ENCODE measurements around the gene EFCAB6. TPM values are rescaled to one million over a fixed set of nuclear protein-coding genes. Genes with fewer than 3 reads are reported as not detected.
A peak's percentile ranks its signal among the peaks of the same experiment; 100 is the strongest.

EFCAB6 gene
- total and polyA plus RNA-seq, 7 experiments from 2014 or later, result 0.08 to 1.4 (median 0.39) TPM; not detected in 1

- no peaks in the 10 kb centered on the region for H3K9me3 ChIP-seq (ENCODE audit: control insufficient read depth in 2 of 3, low read length in 3 of 3)
- POLR2A ChIA-PET, result no interaction called here
- no peak for ATAC-seq
- Mint-ChIP-seq H3K27ac (no peak overlapping the region), H3K4me3 (no peak overlapping the region), H3K27me3 (peaks cover 0 to 10% (median 7%) of the 10 kb centered on the region in 5 donors), H3K36me3 (no peaks in the 10 kb centered on the region), H3K9me3 (no peaks in the 10 kb centered on the region), H3K4me1 (peaks cover 0 to 4% (median 0%) of the 10 kb centered on the region in 7 donors)
- H3K36me3 ChIP-seq (ENCODE audit: control insufficient read depth in 2 of 3, insufficient read depth in 3 of 3, low read length in 3 of 3), result no peaks in the 10 kb centered on the region
- CTCF ChIA-PET, result no interaction called here
- no peak overlapping the region for H3K27ac ChIP-seq (ENCODE audit: low read depth, low read length)
- H3K4me1 ChIP-seq (ENCODE audit: control insufficient read depth in 2 of 2, insufficient read depth in 2 of 2, low read length in 2 of 2), result no peaks in the 10 kb centered on the region
- no peak overlapping the region for H3K4me3 ChIP-seq (ENCODE audit: low read length)
- DNase-seq, result no peak
- H3K27me3 ChIP-seq (ENCODE audit: control insufficient read depth in 2 of 2, insufficient read depth in 2 of 2, low read length in 2 of 2), result no peaks in the 10 kb centered on the region
- intact Hi-C loops (cut with micrococcal nuclease), result no loop called here
These were observed 23.6 kb upstream of the EFCAB6 start for GRCh38 chr22:43835736-43836135.

- no peak overlapping the region for H3K4me3 ChIP-seq (ENCODE audit: low read length)
- CTCF ChIA-PET, result no interaction called here
- peaks cover 0 to 4% (median 0%) of the 10 kb centered on the region in 7 donors for H3K4me1 Mint-ChIP-seq
- intact Hi-C loops (cut with micrococcal nuclease), result no loop called here
- no peaks in the 10 kb centered on the region for H3K36me3 Mint-ChIP-seq
- no peak overlapping the region for H3K4me3 Mint-ChIP-seq
- DNase-seq, result no peak
- no peaks in the 10 kb centered on the region for H3K27me3 ChIP-seq (ENCODE audit: control insufficient read depth in 2 of 2, insufficient read depth in 2 of 2, low read length in 2 of 2)
- no peaks in the 10 kb centered on the region for H3K4me1 ChIP-seq (ENCODE audit: control insufficient read depth in 2 of 2, insufficient read depth in 2 of 2, low read length in 2 of 2)
- no peaks in the 10 kb centered on the region for H3K9me3 ChIP-seq (ENCODE audit: control insufficient read depth in 2 of 3, low read length in 3 of 3)
- no peaks in the 10 kb centered on the region for H3K9me3 Mint-ChIP-seq
- no peak for ATAC-seq
- no peak overlapping the region for H3K27ac ChIP-seq (ENCODE audit: low read depth, low read length)
- no peak overlapping the region for H3K27ac Mint-ChIP-seq
- H3K27me3 Mint-ChIP-seq, result peaks cover 0 to 10% (median 7%) of the 10 kb centered on the region in 5 donors
- H3K36me3 ChIP-seq (ENCODE audit: control insufficient read depth in 2 of 3, insufficient read depth in 3 of 3, low read length in 3 of 3), result no peaks in the 10 kb centered on the region
- POLR2A ChIA-PET, result no interaction called here
These were observed 23.1 kb upstream of the EFCAB6 start for GRCh38 chr22:43835166-43835565.

- no peak overlapping the region for H3K4me3 ChIP-seq (ENCODE audit: low read length)
- H3K4me1 ChIP-seq (ENCODE audit: control insufficient read depth in 2 of 2, insufficient read depth in 2 of 2, low read length in 2 of 2), result no peaks in the 10 kb centered on the region
- no peaks in the 10 kb centered on the region for H3K9me3 ChIP-seq (ENCODE audit: control insufficient read depth in 2 of 3, low read length in 3 of 3)
- Mint-ChIP-seq H3K27ac (no peak overlapping the region), H3K4me1 (peaks cover 0 to 2% (median 0%) of the 10 kb centered on the region in 7 donors), H3K4me3 (no peak overlapping the region), H3K36me3 (no peaks in the 10 kb centered on the region), H3K27me3 (peaks cover 0 to 10% (median 7%) of the 10 kb centered on the region in 5 donors), H3K9me3 (no peaks in the 10 kb centered on the region)
- H3K27ac ChIP-seq (ENCODE audit: low read depth, low read length), result no peak overlapping the region
- H3K27me3 ChIP-seq (ENCODE audit: control insufficient read depth in 2 of 2, insufficient read depth in 2 of 2, low read length in 2 of 2), result no peaks in the 10 kb centered on the region
- no peak for ATAC-seq
- no peak for DNase-seq
- no peaks in the 10 kb centered on the region for H3K36me3 ChIP-seq (ENCODE audit: control insufficient read depth in 2 of 3, insufficient read depth in 3 of 3, low read length in 3 of 3)
- intact Hi-C loops (cut with micrococcal nuclease), result no loop called here
- CTCF ChIA-PET, result no interaction called here
- POLR2A ChIA-PET, result no interaction called here
These were observed 21.5 kb upstream of the EFCAB6 start for GRCh38 chr22:43833286-43834240.

GRCh38 chr22:43832393-43833265 is 20.5 kb upstream of the EFCAB6 start:
- Mint-ChIP-seq H3K9me3 (no peaks in the 10 kb centered on the region), H3K27ac (no peak overlapping the region)

GRCh38 chr22:43831561-43832392 is 19.7 kb upstream of the EFCAB6 start:
- ChIA-PET POLR2A (no interaction called here), CTCF (no interaction called here)
- H3K9me3 ChIP-seq (ENCODE audit: control insufficient read depth in 2 of 3, low read length in 3 of 3), result no peaks in the 10 kb centered on the region
- H3K27ac Mint-ChIP-seq, result no peak overlapping the region
- no peaks in the 10 kb centered on the region for H3K36me3 Mint-ChIP-seq
- no peaks in the 10 kb centered on the region for H3K36me3 ChIP-seq (ENCODE audit: control insufficient read depth in 2 of 3, insufficient read depth in 3 of 3, low read length in 3 of 3)
- no peak for DNase-seq
- no peak for ATAC-seq
- intact Hi-C loops (cut with micrococcal nuclease), result no loop called here
- H3K27me3 Mint-ChIP-seq, result peaks cover 0 to 11% (median 8%) of the 10 kb centered on the region in 5 donors
- H3K27ac ChIP-seq (ENCODE audit: low read depth, low read length), result no peak overlapping the region
- H3K4me1 ChIP-seq (ENCODE audit: control insufficient read depth in 2 of 2, insufficient read depth in 2 of 2, low read length in 2 of 2), result no peaks in the 10 kb centered on the region
- no peak overlapping the region for H3K4me3 ChIP-seq (ENCODE audit: low read length)
- no peaks in the 10 kb centered on the region for H3K27me3 ChIP-seq (ENCODE audit: control insufficient read depth in 2 of 2, insufficient read depth in 2 of 2, low read length in 2 of 2)
- no peak overlapping the region for H3K4me3 Mint-ChIP-seq
- no peaks in the 10 kb centered on the region for H3K9me3 Mint-ChIP-seq
- peaks cover 0 to 2% (median 0%) of the 10 kb centered on the region in 7 donors for H3K4me1 Mint-ChIP-seq

More at GRCh38 chr22:43832393-43833265, 20.5 kb upstream of the EFCAB6 start:
- no peak overlapping the region for H3K4me3 Mint-ChIP-seq
- Histone ChIP-seq H3K36me3 (ENCODE audit: control insufficient read depth in 2 of 3, insufficient read depth in 3 of 3, low read length in 3 of 3) (no peaks in the 10 kb centered on the region), H3K27me3 (ENCODE audit: control insufficient read depth in 2 of 2, insufficient read depth in 2 of 2, low read length in 2 of 2) (no peaks in the 10 kb centered on the region), H3K27ac (ENCODE audit: low read depth, low read length) (no peak overlapping the region), H3K9me3 (ENCODE audit: control insufficient read depth in 2 of 3, low read length in 3 of 3) (no peaks in the 10 kb centered on the region), H3K4me1 (ENCODE audit: control insufficient read depth in 2 of 2, insufficient read depth in 2 of 2, low read length in 2 of 2) (no peaks in the 10 kb centered on the region), H3K4me3 (ENCODE audit: low read length) (no peak overlapping the region)
- CTCF ChIA-PET, result no interaction called here
- POLR2A ChIA-PET, result no interaction called here
- intact Hi-C loops (cut with micrococcal nuclease), result no loop called here
- ATAC-seq (peak; percentile 20), DNase-seq (no peak)
- H3K27me3 Mint-ChIP-seq, result peaks cover 0 to 10% (median 7%) of the 10 kb centered on the region in 5 donors
- H3K4me1 Mint-ChIP-seq, result peaks cover 0 to 2% (median 0%) of the 10 kb centered on the region in 7 donors
- H3K36me3 Mint-ChIP-seq, result no peaks in the 10 kb centered on the region

GRCh38 chr22:43830931-43831560 is 18.9 kb upstream of the EFCAB6 start:
- Mint-ChIP-seq H3K9me3 (no peaks in the 10 kb centered on the region), H3K4me1 (peaks cover 0 to 2% (median 0%) of the 10 kb centered on the region in 7 donors), H3K4me3 (no peak overlapping the region), H3K27me3 (peaks cover 0 to 11% (median 10%) of the 10 kb centered on the region in 5 donors), H3K27ac (no peak overlapping the region), H3K36me3 (no peaks in the 10 kb centered on the region)
- POLR2A ChIA-PET, result no interaction called here
- ATAC-seq (no peak), DNase-seq (no peak)
- Histone ChIP-seq H3K27ac (ENCODE audit: low read depth, low read length) (no peak overlapping the region), H3K4me1 (ENCODE audit: control insufficient read depth in 2 of 2, insufficient read depth in 2 of 2, low read length in 2 of 2) (no peaks in the 10 kb centered on the region), H3K4me3 (ENCODE audit: low read length) (no peak overlapping the region), H3K9me3 (ENCODE audit: control insufficient read depth in 2 of 3, low read length in 3 of 3) (no peaks in the 10 kb centered on the region), H3K36me3 (ENCODE audit: control insufficient read depth in 2 of 3, insufficient read depth in 3 of 3, low read length in 3 of 3) (no peaks in the 10 kb centered on the region), H3K27me3 (ENCODE audit: control insufficient read depth in 2 of 2, insufficient read depth in 2 of 2, low read length in 2 of 2) (no peaks in the 10 kb centered on the region)
- CTCF ChIA-PET, result no interaction called here
- intact Hi-C loops (cut with micrococcal nuclease), result no loop called here

All from naive thymus-derived CD4-positive, alpha-beta T cell (primary cell).